ENCODE measurements around the gene POLG2. TPM values are rescaled to one million over a fixed set of nuclear protein-coding genes. Genes with fewer than 3 reads are reported as not detected.

POLG2 gene
- total RNA-seq, 2 experiments from 2014 or later: 22.9 to 51.1 TPM

- H3K4me2 ChIP-seq (ENCODE audit: low read length): no peak overlapping the region
- no peak for DNase-seq (ENCODE audit: low spot score)
- H2AFZ ChIP-seq (ENCODE audit: low read length): no peak overlapping the region
- BruUV-seq (replicated peaks): no TSS peak
- intact Hi-C loops (cut with micrococcal nuclease; ENCODE audit: unreplicated experiment): no loop called here
- no peak for TF ChIP-seq CTCF (conservative IDR thresholded peaks at IDR 0.05; ENCODE audit: low read length)
- no peak for TF ChIP-seq EZH2phosphoT487 (IDR thresholded peaks at IDR 0.05; ENCODE audit: borderline replicate concordance, low read depth, low read length)
- H4K20me1 ChIP-seq (ENCODE audit: insufficient read depth, low read length): no peaks in the 10 kb centered on the region
- no peak overlapping the region for H3K4me3 ChIP-seq (ENCODE audit: low read depth, low read length, poor library complexity, severe bottlenecking)
- no peaks in the 10 kb centered on the region for H3K9me2 ChIP-seq (ENCODE audit: insufficient read depth, low read length)
- ChIA-PET CTCF (ENCODE audit: unreplicated experiment) (no interaction called here), POLR2A (no interaction called here)
- peaks cover 43% of the 10 kb centered on the region for H3K4me1 ChIP-seq (ENCODE audit: insufficient read depth, low read length, poor library complexity, severe bottlenecking)
- peaks cover 13% of the 10 kb centered on the region; the same call in 1 of the 2 replicates for H3K9me3 ChIP-seq (ENCODE audit: low read length)
- no peak overlapping the region for H3K27ac ChIP-seq (ENCODE audit: low read depth, low read length, poor library complexity, severe bottlenecking)
- H3K79me2 ChIP-seq (ENCODE audit: insufficient read depth, low read depth, low read length): no peaks in the 10 kb centered on the region; the same call in 1 of the 2 replicates
- H3K36me3 ChIP-seq (ENCODE audit: insufficient read depth, low read length): peaks cover 81% of the 10 kb centered on the region
These were observed 38.1 kb downstream of the POLG2 start for GRCh38 chr17:64458756-64459155.

DNA sequence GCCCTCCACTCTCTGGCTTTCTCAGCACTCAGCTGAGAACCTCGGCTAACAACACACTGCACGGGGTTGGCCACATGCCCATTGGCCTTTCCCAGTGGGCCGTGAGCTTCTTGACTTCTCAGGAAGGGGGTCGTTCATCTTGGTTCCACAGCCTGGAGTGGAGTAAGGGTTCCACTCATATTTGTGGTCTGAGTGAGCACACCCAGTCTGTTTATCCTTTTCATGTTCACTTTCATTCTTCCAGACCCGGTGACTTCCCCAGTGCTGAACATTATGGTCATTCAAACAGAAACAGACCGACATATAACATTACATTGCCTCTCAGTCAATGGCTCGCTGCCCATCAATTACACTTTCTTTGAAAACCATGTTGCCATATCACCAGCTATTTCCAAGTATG is 39.7 kb downstream of the POLG2 start:
- Histone ChIP-seq H4K20me1 (ENCODE audit: insufficient read depth, low read length) (no peaks in the 10 kb centered on the region), H2AFZ (ENCODE audit: low read length) (no peak overlapping the region), H3K79me2 (ENCODE audit: insufficient read depth, low read depth, low read length) (peaks cover 11% of the 10 kb centered on the region; the same call in 1 of the 2 replicates), H3K4me2 (ENCODE audit: low read length) (peak overlapping the region; percentile 35), H3K27ac (ENCODE audit: low read depth, low read length, poor library complexity, severe bottlenecking) (peak overlapping the region; percentile 94), H3K36me3 (ENCODE audit: insufficient read depth, low read length) (peaks cover 86% of the 10 kb centered on the region), H3K4me3 (ENCODE audit: low read depth, low read length, poor library complexity, severe bottlenecking) (peak overlapping the region; percentile 7), H3K9me3 (ENCODE audit: low read length) (peaks cover 13% of the 10 kb centered on the region; the same call in 1 of the 2 replicates), H3K4me1 (ENCODE audit: insufficient read depth, low read length, poor library complexity, severe bottlenecking) (peaks cover 56% of the 10 kb centered on the region), H3K9me2 (ENCODE audit: insufficient read depth, low read length) (no peaks in the 10 kb centered on the region)
- no TSS peak for BruUV-seq (replicated peaks)
- ChIA-PET CTCF (ENCODE audit: unreplicated experiment) (no interaction called here), POLR2A (interaction anchor here (1.0 to 1.4 kb wide), 3 partner anchors 8 to 13 kb away, joined by 3 read pairs; no protein-coding TSS in a partner anchor)
- TF ChIP-seq CTCF (conservative IDR thresholded peaks at IDR 0.05; ENCODE audit: low read length) (no peak), EZH2phosphoT487 (IDR thresholded peaks at IDR 0.05; ENCODE audit: borderline replicate concordance, low read depth, low read length) (no peak)
- intact Hi-C loops (cut with micrococcal nuclease; ENCODE audit: unreplicated experiment): no loop called here
- no peak for DNase-seq (ENCODE audit: low spot score)

Measured in OCI-LY7 (cell line).